Activated CD8-positive, alpha-beta T cell treated with anti-CD3 and anti-CD28 coated beads for 36 hours (primary cell): ENCODE results near the gene SDR42E2. TPM values are rescaled to one million over a fixed set of nuclear protein-coding genes. Genes with fewer than 3 reads are reported as not detected.
"Not testable (repeated sequence)": the region's sequence is repeated elsewhere in the genome, so short reads cannot be mapped to it uniquely, and the experiment has no call there.

ENCODE experiments used
- ATAC-seq: fragments of 200-7000 bp; cut with Tn5 transposase; one replicate; pipeline ENCODE4 v1.10.0; 2021; ENCODE audit warnings: mild to moderate bottlenecking, moderate library complexity
- CTCF ChIA-PET: fragments of 350-600 bp; sonication (Branson Sonifier 250); formaldehyde crosslinking; loops from one replicate; lab custom pipeline; 2021; ENCODE audit warnings: antibody characterized with exemption; lab: Charles Lee
- POLR2A ChIA-PET: fragments of 350-600 bp; sonication (Branson Sonifier 250); formaldehyde crosslinking; loops from one replicate; lab custom pipeline; 2021; ENCODE audit warnings: antibody characterized with exemption; lab: Charles Lee
- DNase-seq: peaks from one replicate; pipeline ENCODE4 v3.0.0-alpha.2; 2020
- H3K27ac Mint-ChIP-seq: one replicate; pipeline ENCODE4 v1.8.0; 2021; ENCODE audit warnings: mild to moderate bottlenecking, mixed read lengths
- H3K27me3 Mint-ChIP-seq: one replicate; pipeline ENCODE4 v1.8.0; 2021; ENCODE audit warnings: mixed read lengths
- H3K36me3 Mint-ChIP-seq: one replicate; pipeline ENCODE4 v1.8.0; 2021; ENCODE audit warnings: low read depth, mixed read lengths
- H3K4me1 Mint-ChIP-seq: one replicate; pipeline ENCODE4 v1.8.0; 2021; ENCODE audit warnings: low read depth, mixed read lengths
- H3K4me3 Mint-ChIP-seq: one replicate; pipeline ENCODE4 v1.8.0; 2021; ENCODE audit warnings: mild to moderate bottlenecking, moderate library complexity, mixed read lengths
- H3K9me3 Mint-ChIP-seq: one replicate; pipeline ENCODE4 v1.8.0; 2021; ENCODE audit warnings: mixed read lengths
- intact Hi-C: fragments of 100-400 bp; cut with micrococcal nuclease; formaldehyde crosslinking; loops from one replicate; pipeline ENCODE4 v1.10.0; 2022
- total RNA-seq, 2 experiments: library from RNA; stranded (reverse); gene quantifications; one replicate each; pipeline ENCODE4 v1.2.3, GENCODE V29; 2021
- TF ChIP-seq, protein P1 (sequence below): fragments of 200-600 bp; IDR thresholded peaks from one replicate; pipeline ENCODE4 v1.8.0; 2022; ENCODE audit warnings: antibody characterized with exemption, mild to moderate bottlenecking

SDR42E2 gene
- total RNA-seq, 2 experiments from 2014 or later, result 0.14 TPM; not detected in 1

DNA sequence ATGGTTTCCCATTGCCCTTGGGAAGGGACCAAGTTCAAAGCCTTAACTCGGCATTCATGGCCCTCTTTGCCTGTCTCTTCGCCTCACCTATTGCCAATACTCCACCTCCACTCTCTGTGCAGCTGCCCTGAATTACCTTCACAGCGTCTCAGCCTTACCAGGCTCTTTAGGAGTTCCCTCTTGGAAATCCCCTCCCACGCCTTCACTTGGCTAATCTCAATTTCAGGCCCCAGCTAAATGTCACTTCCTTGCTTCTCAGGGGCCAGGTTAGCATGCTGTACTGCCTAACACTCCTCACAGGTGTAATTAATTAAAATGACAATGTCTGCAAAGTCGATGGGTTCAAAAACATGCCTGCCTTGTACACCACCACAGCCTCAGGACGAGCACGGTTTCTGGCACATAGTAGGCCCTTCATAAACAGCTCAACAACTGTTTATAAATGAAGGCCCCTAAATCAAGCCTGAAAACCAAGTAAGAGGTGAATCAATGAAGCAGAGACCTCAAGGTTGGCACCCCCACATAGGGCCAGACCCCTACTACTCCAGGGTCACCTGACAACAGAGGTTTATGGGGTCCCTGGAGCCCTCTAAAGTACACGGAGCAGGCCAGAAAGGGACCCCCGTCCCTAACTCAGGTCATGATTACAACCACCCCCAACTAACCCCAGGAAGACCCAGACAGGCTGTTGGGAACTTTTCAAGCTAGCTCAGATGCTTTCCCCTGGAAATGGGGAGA, 32.6 kb downstream of the SDR42E2 start:
- ChIA-PET POLR2A (interaction anchor here (0.7 to 8.7 kb wide), 4 partner anchors 13 to 159 kb away, joined by 3 to 113 read pairs (median 3); partner anchors contain the start of gene EEF2K), CTCF (interaction anchor here (1.4 to 3.0 kb wide), 6 partner anchors 12 to 158 kb away, joined by 3 to 41 read pairs (median 9); partner anchors contain the start of genes EEF2K and POLR3E)
- H3K27ac Mint-ChIP-seq, result peak overlapping the region; percentile 67
- intact Hi-C loops, result loop anchor here (2.0 kb wide), 1 partner anchor 102 kb away; the partner anchor contains the start of gene POLR3E
- ATAC-seq (no peak), DNase-seq (peak; percentile 63)
- H3K36me3 Mint-ChIP-seq, result peaks cover 12% of the 10 kb centered on the region
- peaks cover 2% of the 10 kb centered on the region for H3K27me3 Mint-ChIP-seq
- peaks cover 44% of the 10 kb centered on the region for H3K4me1 Mint-ChIP-seq
- TF ChIP-seq, protein P1, sequence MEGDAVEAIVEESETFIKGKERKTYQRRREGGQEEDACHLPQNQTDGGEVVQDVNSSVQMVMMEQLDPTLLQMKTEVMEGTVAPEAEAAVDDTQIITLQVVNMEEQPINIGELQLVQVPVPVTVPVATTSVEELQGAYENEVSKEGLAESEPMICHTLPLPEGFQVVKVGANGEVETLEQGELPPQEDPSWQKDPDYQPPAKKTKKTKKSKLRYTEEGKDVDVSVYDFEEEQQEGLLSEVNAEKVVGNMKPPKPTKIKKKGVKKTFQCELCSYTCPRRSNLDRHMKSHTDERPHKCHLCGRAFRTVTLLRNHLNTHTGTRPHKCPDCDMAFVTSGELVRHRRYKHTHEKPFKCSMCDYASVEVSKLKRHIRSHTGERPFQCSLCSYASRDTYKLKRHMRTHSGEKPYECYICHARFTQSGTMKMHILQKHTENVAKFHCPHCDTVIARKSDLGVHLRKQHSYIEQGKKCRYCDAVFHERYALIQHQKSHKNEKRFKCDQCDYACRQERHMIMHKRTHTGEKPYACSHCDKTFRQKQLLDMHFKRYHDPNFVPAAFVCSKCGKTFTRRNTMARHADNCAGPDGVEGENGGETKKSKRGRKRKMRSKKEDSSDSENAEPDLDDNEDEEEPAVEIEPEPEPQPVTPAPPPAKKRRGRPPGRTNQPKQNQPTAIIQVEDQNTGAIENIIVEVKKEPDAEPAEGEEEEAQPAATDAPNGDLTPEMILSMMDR, result no peak
- peak overlapping the region; percentile 82 for H3K4me3 Mint-ChIP-seq
- peaks cover 8% of the 10 kb centered on the region for H3K9me3 Mint-ChIP-seq

DNA sequence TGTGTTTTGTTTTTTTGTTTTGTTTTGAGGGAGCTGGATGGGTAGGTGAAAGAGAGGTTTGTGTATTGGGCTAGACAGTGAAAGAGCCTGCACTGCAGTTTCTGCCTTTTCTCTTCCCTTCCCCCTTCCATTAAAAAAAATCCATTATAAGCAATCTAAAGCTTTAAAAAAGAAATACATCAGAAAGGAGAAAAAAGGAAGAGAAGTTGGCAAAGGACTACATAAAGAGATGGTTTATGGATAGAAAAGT, 33.1 kb downstream of the SDR42E2 start:
- Mint-ChIP-seq H3K9me3 (peaks cover 8% of the 10 kb centered on the region), H3K4me3 (peak overlapping the region; percentile 82), H3K27ac (peak overlapping the region; percentile 67), H3K4me1 (peaks cover 44% of the 10 kb centered on the region), H3K27me3 (peaks cover 2% of the 10 kb centered on the region), H3K36me3 (peaks cover 12% of the 10 kb centered on the region)
- POLR2A ChIA-PET, result interaction anchor here (0.7 to 8.7 kb wide), 4 partner anchors 12 to 158 kb away, joined by 3 to 113 read pairs (median 5); partner anchors contain the start of gene EEF2K
- CTCF ChIA-PET, result interaction anchor here (1.4 to 3.0 kb wide), 6 partner anchors 11 to 157 kb away, joined by 3 to 41 read pairs (median 9); partner anchors contain the start of genes EEF2K and POLR3E
- DNase-seq (no peak), ATAC-seq (no peak)
- TF ChIP-seq, protein P1, result no peak
- intact Hi-C loops, result loop anchor here (2.0 kb wide), 1 partner anchor 101 kb away; the partner anchor contains the start of gene POLR3E

DNA sequence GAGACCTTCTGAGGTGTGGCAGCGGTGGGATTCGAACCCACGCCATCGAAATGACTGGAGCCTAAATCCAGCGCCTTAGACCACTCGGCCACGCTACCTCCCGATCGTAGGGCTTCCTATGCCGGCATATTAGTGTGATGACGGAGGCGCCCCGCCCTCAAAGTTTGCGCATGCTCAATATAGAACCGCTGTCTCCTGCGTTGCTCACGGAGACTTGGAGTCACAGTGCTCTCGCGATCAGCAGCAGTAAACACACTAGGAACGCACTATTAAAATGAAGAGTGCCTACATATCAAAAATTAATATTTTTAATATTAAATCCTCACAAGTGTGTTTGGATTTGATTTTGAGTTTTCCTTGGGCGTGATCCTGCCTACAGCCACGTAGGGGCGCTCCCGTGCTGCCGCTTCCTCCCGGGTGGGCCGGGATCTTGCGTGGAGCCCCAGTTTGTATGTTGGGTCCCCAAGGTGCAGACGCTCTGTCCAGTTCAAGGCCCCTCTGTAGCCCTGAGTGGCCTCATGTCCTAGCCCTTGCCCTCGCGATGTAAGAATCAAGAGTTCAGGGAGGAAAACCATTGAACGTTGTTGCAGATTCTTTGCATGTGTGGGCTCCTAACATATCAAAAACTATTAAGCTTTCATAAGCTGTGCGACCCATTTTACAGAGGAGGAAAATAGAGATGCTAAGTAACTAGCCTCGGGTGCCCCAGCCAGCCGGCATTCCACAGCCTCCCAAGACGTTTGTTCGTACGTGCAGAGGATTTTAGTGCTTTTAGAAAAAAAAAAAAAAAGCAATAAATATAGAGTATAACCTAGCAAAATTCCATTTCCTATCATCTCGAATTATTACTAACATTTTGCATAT, 33.6 kb downstream of the SDR42E2 start:
- Mint-ChIP-seq H3K4me3 (peak overlapping the region; percentile 82), H3K36me3 (peaks cover 12% of the 10 kb centered on the region), H3K9me3 (peaks cover 8% of the 10 kb centered on the region), H3K27me3 (peaks cover 2% of the 10 kb centered on the region), H3K27ac (peak overlapping the region; percentile 85), H3K4me1 (peaks cover 44% of the 10 kb centered on the region)
- TF ChIP-seq, protein P1, result peak; percentile 96
- ChIA-PET POLR2A (interaction anchor here (0.6 to 8.7 kb wide), 6 partner anchors 12 to 158 kb away, joined by 3 to 113 read pairs (median 5); partner anchors contain the start of gene EEF2K), CTCF (interaction anchor here (0.6 to 3.0 kb wide), 10 partner anchors 11 to 157 kb away, joined by 3 to 41 read pairs (median 6); partner anchors contain the start of genes EEF2K and POLR3E)
- DNase-seq, result peak; percentile 95
- intact Hi-C loops, result loop anchor here (2.0 kb wide), 1 partner anchor 101 kb away; the partner anchor contains the start of gene POLR3E
- peak; percentile 12 for ATAC-seq

DNA sequence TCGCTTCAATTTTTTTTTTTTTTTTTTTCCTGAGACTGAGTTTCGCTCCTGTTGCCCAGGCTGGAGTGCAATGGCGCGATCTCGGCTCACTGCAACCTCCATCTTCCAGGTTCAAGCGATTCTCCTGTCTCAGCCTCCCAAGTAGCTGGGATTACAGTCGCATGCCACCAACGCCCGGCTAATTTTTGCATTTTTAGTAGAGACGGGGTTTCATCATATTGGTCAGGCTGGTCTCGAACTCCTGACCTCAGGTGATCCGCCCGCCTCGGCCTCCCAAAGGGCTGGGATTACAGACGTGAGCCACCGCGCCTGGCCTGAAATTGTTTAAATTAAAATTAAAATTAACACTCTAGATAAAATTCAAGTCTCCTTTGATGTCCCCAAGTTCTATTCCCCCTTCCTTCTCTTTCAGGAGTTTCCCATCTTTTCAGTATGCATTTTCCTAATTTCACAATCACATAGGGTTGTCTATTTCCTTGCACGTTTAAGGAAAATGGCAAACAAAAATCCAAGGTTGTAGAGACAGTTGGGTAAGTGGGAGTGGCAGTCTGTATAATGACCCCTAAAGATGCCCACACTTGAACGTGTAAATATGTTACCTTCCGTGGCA, 34.4 kb downstream of the SDR42E2 start:
- CTCF ChIA-PET, result interaction anchor here (0.6 to 3.0 kb wide), 5 partner anchors 10 to 105 kb away, joined by 3 to 41 read pairs (median 5); partner anchors contain the start of genes EEF2K and POLR3E
- DNase-seq, H3K9me3 Mint-ChIP-seq, H3K27me3 Mint-ChIP-seq, ATAC-seq, intact Hi-C loops: not testable (repeated sequence)
- POLR2A ChIA-PET, result interaction anchor here (0.6 to 8.7 kb wide), 4 partner anchors 11 to 103 kb away, joined by 3 to 113 read pairs (median 8); partner anchors contain the start of gene EEF2K
- peak overlapping the region; percentile 42 for H3K27ac Mint-ChIP-seq
- H3K36me3 Mint-ChIP-seq, result peaks cover 12% of the 10 kb centered on the region
- H3K4me1 Mint-ChIP-seq, result peaks cover 44% of the 10 kb centered on the region
- peak overlapping the region; percentile 82 for H3K4me3 Mint-ChIP-seq
